Activated naive CD8-positive, alpha-beta T cell treated with anti-CD3 and anti-CD28 coated beads, Interleukin-2, amount 50 U/mL, for 16 hours (primary cell): ENCODE measurements around the gene ZNF429.
"Not testable (repeated sequence)": the region's sequence is repeated elsewhere in the genome, so short reads cannot be mapped to it uniquely, and the experiment has no call there.

Experiments used
- DNase-seq: peaks from one replicate; pipeline ENCODE4 v3.0.0-alpha.2; 2020; ENCODE audit warnings: low read depth, low spot score

ZNF429 gene

GRCh38 chr19:21513651-21514050, 8.2 kb downstream of the ZNF429 start:
- no peak for DNase-seq

GRCh38 chr19:21519488-21519887, 14.1 kb downstream of the ZNF429 start:
- DNase-seq: no peak

GRCh38 chr19:21532904-21533303, 27.5 kb downstream of the ZNF429 start:
- no peak for DNase-seq

GRCh38 chr19:21536741-21537290, 31.4 kb downstream of the ZNF429 start:
- not testable (repeated sequence) for DNase-seq

GRCh38 chr19:21559444-21559843, 54.0 kb downstream of the ZNF429 start:
- no peak for DNase-seq

GRCh38 chr19:21564406-21564805, 59.0 kb downstream of the ZNF429 start:
- DNase-seq: no peak

- DNase-seq: no peak
Measured at GRCh38 chr19:21566073-21566472, 60.7 kb downstream of the ZNF429 start.

- not testable (repeated sequence) for DNase-seq
Measured at GRCh38 chr19:21567806-21568205, 62.4 kb downstream of the ZNF429 start.

GRCh38 chr19:21568816-21569493, 63.6 kb downstream of the ZNF429 start:
- peak; percentile 46 for DNase-seq

GRCh38 chr19:21569494-21569865, 64.1 kb downstream of the ZNF429 start:
- no peak for DNase-seq

GRCh38 chr19:21571316-21571715, 65.9 kb downstream of the ZNF429 start:
- no peak for DNase-seq

GRCh38 chr19:21574607-21575006, 69.2 kb downstream of the ZNF429 start:
- no peak for DNase-seq

- no peak for DNase-seq
Measured at GRCh38 chr19:21576481-21576880, 71.1 kb downstream of the ZNF429 start.

- DNase-seq: no peak
Measured at GRCh38 chr19:21580101-21580500, 74.7 kb downstream of the ZNF429 start.

- DNase-seq: no peak
Measured at GRCh38 chr19:21580818-21581217, 75.4 kb downstream of the ZNF429 start.

GRCh38 chr19:21581646-21582240, 76.3 kb downstream of the ZNF429 start:
- no peak for DNase-seq

- DNase-seq: no peak
Measured at GRCh38 chr19:21584537-21584936, 79.1 kb downstream of the ZNF429 start.

- no peak for DNase-seq
Measured at GRCh38 chr19:21585281-21585890, 80.0 kb downstream of the ZNF429 start.

- DNase-seq: no peak
Measured at GRCh38 chr19:21586311-21587116, 81.1 kb downstream of the ZNF429 start.

GRCh38 chr19:21587117-21587461, 81.7 kb downstream of the ZNF429 start:
- DNase-seq: no peak

- no peak for DNase-seq
Measured at GRCh38 chr19:21587549-21587948, 82.1 kb downstream of the ZNF429 start.

GRCh38 chr19:21588065-21588601, 82.7 kb downstream of the ZNF429 start:
- DNase-seq: no peak
